GM12874 (cell line): ENCODE data around the gene CTXN2.

Experiments used
- CTCF ChIP-seq: IDR thresholded peaks from 2 replicates; pipeline ENCODE4 v1.5.1; 2011; ENCODE audit warnings: low read depth, mild to moderate bottlenecking, control low read depth, low read length, moderate library complexity; ENCODE audit not compliant: insufficient read depth

The CTXN2 gene

GRCh38 chr15:48221885-48222284 is 30.4 kb downstream of the CTXN2 start:
- no peak for TF ChIP-seq CTCF

GRCh38 chr15:48222627-48223026 is 31.2 kb downstream of the CTXN2 start:
- TF ChIP-seq CTCF, result no peak

- no peak for TF ChIP-seq CTCF
These were observed 34.3 kb downstream of the CTXN2 start for GRCh38 chr15:48225771-48226170.

GRCh38 chr15:48230498-48230897 is 39.0 kb downstream of the CTXN2 start:
- TF ChIP-seq CTCF, result no peak

- TF ChIP-seq CTCF, result no peak
These were observed 41.8 kb downstream of the CTXN2 start for GRCh38 chr15:48233246-48233645.

GRCh38 chr15:48239334-48239733 is 47.9 kb downstream of the CTXN2 start:
- TF ChIP-seq CTCF, result no peak

- TF ChIP-seq CTCF, result no peak
These were observed 50.5 kb downstream of the CTXN2 start for GRCh38 chr15:48242015-48242414.

- TF ChIP-seq CTCF, result no peak
These were observed 51.1 kb downstream of the CTXN2 start for GRCh38 chr15:48242535-48242934.
